Measurements from ENCODE around the gene ACADS.
"Not testable (repeated sequence)": the region's sequence is repeated elsewhere in the genome, so short reads cannot be mapped to it uniquely, and the experiment has no call there.

Gene ACADS

DNA sequence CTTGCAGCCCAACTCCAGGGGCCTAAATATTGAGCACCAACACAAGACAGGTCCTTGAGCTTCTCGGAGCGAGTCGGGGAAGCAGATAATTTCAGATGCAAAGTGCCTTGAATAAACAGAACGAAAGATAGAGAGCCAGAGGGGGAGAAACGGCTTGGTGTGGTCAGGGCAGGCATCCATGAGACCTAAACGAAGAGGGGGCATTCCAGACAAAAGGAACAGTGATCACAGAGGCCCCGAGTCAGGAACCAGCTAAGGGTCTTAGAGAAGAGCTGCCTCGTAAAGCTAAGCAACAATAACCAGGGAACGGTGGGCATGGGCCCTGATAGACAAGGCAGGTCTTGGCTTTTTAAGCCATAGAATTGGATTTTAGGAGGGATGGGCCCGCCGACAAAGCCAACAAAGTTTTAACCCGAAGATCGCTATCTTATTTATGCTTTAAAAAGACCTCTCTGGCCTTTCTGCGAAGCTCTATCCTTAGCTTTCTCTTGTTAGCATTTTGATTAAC lies 421 bp upstream of the ACADS start:
- DNase-seq (ENCODE audit: low spot score) = peak; percentile 38

GRCh38 chr12:120726510-120726793 lies 826 bp downstream of the ACADS start:
- no peak for DNase-seq (ENCODE audit: low spot score)

- DNase-seq (ENCODE audit: low spot score) = no peak
These were observed 1.3 kb downstream of the ACADS start for GRCh38 chr12:120726961-120727360.

- DNase-seq (ENCODE audit: low spot score) = not testable (repeated sequence)
These were observed 6.6 kb downstream of the ACADS start for GRCh38 chr12:120732198-120732597.

- DNase-seq (ENCODE audit: low spot score) = no peak
These were observed 7.9 kb downstream of the ACADS start for GRCh38 chr12:120733574-120733973.

DNA sequence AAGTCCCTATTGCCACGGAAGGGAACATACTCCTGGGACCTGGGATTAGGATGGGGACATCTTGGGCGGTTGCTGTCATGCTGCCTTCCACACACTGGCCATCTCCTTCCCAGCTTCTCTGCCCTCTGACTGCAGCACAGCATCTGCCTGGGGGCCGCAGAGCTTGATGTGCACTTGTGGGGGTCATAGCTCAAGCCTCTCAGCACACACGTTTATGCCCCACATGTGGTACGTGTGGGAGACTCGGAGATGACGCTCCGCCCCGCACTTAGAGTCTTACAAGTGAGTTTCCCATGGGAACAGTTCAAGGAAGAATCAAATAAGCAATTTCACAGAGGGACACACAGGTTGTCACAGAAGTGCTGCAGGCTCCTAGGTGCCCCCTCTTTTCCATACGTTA lies 8.6 kb downstream of the ACADS start:
- no peak for DNase-seq (ENCODE audit: low spot score)

GRCh38 chr12:120735181-120735580 lies 9.6 kb downstream of the ACADS start:
- no peak for DNase-seq (ENCODE audit: low spot score)

DNA sequence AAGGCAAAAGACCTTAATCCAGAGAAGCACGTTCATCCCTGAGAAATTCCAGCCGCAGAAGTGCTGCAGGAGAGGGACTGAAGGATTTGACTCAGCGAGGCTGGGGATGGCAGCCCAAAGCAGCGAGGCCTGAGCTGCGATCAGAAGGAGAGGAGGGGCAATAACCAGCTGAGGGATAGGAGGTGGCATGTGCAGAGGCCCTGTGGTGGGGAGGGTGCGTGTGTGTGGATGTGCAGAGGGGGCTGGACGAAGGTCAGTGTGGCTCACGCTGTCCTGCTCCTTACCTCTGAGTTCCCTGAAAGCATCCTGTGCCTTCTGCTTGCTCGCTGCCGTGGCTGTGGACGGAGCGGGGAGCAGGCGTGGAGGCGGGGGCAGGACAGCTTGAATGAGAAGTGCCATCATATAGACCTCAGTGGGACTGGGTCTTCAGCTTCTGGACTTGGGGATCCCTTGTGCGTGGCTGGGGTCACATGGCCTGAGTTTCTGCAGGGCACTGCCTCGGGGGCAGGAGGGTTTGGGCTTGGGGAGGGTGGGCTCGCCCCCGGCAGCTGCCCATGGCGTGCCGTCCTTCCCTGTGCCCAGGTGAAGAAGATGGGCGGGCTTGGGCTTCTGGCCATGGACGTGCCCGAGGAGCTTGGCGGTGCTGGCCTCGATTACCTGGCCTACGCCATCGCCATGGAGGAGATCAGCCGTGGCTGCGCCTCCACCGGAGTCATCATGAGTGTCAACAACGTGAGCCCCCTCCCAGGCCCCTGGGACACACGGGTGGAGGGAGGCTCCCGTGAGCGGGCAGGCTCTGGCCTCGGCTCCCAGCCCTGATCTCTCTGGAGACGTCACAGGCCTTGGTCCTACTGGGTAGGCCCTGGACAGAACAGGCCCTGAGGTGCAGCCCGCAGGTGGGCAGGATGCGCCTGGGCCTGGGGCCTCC lies 11.0 kb downstream of the ACADS start:
- no peak for DNase-seq (ENCODE audit: low spot score)

GRCh38 chr12:120737557-120738251 lies 12.1 kb downstream of the ACADS start:
- DNase-seq (ENCODE audit: low spot score) = no peak

GRCh38 chr12:120738252-120739030 lies 12.8 kb downstream of the ACADS start:
- no peak for DNase-seq (ENCODE audit: low spot score)

DNA sequence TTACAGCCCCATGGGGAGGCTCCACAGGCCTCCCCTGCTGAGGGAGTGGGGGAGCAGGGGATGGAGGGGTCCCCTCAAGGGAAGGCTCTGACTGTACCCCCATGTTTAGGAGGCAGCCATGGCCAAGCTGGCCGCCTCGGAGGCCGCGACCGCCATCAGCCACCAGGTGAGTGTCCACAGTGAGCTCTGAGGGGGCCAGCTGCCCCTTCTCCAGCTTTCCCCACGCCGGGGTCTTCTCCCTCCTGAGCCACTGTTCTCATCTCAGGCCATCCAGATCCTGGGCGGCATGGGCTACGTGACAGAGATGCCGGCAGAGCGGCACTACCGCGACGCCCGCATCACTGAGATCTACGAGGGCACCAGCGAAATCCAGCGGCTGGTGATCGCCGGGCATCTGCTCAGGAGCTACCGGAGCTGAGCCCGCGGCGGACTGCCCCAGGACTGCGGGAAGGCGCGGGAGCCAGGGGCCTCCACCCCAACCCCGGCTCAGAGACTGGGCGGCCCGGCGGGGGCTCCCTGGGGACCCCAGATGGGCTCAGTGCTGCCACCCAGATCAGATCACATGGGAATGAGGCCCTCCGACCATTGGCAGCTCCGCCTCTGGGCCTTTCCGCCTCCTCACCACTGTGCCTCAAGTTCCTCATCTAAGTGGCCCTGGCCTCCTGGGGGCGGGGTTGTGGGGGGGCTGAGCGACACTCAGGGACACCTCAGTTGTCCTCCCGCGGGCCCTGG lies 13.6 kb downstream of the ACADS start:
- no peak for DNase-seq (ENCODE audit: low spot score)

- no peak for DNase-seq (ENCODE audit: low spot score)
These were observed 14.4 kb downstream of the ACADS start for GRCh38 chr12:120739821-120740613.

DNA sequence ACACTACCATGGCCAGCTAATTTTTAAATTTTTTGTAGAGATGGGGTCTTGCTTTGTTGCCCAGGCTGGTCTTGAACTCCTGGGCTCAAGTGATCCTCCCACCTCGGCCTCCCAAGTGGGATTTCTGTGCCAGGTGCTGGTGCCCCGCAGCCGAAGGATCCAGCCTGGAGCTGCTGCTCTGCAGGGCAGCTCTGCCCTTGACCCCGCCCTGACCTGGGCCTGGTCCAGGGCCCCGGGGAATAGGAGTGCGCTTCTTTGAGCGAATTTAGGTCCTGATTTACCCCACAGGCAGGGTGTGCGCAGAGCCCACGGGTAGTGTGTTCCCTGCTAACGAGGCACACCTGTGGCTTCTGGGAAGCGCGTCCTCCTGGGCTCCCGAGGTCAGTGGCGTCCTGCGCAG lies 15.2 kb downstream of the ACADS start:
- DNase-seq (ENCODE audit: low spot score) = no peak

DNA sequence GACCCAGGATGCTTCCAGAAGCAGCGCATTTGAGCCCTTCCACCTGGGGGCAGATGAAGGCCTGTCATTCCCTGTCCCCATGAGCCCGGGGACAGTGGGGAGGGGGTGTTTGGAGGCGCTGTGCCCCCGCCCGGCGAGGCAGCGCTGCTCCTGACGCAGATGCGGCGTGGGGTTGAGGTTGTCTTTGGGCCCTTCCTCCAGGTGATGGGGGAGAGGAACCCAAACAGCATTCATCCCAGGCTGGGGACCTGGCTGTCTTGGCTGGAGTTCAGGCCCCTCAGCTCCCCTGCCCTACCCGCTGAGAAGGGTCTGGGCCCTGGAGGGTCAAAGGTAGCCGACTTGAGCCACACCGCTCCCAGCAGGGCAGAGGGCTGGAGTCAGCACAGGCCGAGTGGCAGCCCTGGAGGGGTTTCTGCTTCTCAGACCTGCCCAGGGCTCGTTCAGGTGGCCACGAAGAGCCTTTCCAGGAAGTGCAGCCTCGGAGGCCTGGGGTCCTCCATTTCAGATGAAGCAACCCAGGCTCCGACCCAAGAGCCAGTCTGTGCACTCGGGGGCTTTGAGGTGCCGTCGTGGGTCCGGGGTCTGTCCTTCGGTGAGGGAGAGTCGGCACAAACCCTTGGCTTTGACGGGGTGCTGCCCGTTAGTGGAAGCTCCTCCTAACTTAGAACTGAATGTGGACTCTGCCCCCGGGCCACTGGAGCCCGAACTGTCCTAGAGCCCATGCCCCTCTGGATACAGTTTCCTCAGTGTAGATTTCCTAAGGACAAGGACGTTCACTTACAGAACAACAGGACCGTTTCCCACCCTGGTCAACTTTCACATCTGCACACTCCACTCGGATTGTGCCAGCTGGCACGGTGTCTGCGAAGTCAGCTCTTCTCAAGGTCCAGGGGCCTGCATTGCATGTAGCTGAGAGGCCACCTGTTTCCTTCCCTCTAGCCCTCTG lies 16.1 kb downstream of the ACADS start:
- no peak for DNase-seq (ENCODE audit: low spot score)

DNA sequence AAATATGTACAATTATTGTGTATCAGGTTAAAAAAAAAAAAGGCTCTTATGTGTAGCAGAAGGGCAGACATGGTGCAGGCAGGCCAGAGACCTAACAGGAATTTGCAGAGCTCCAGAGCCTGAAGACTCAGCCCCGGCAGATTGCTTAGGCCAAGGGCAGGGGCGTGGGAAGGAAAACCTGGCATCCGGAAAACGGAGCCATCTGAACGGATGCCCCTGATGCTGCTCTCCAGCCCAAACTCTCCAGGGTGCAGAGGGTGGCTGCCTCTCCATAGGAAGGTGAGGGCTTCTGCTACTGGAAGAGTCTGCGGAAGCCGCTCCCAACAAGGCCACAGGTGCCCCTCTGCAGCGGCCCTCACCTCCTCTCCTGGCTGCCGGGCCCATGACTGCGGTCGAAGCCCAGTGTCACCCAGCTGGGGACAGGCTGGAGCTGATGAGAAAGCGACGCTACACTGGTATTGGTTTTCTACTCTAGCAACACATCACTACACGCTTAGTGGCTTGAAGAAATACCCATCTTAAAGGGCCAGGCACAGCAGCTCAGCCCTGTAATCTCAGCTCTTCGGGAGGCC lies 19.4 kb downstream of the ACADS start:
- DNase-seq (ENCODE audit: low spot score) = no peak

GRCh38 chr12:120748242-120748641 lies 22.6 kb downstream of the ACADS start:
- DNase-seq (ENCODE audit: low spot score) = no peak

DNA sequence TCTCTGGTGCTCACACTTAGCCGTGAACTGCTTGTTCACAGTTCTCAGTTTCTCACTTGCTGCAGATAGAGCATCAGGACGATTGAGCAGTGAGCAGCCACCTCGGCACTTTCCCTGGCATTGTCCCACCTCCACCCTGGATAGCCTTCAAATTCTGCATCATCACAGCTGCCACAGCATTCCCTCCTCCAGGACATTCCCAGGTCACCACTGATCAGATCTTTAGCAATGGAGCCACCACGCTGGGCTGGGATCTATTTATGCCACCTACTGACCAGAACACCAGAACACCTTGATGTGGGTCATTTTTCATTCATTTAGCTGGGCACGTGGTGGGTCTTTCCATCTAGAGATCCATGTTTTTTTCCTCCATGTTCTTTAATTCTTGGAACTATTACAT lies 23.6 kb downstream of the ACADS start:
- DNase-seq (ENCODE audit: low spot score) = no peak

DNA sequence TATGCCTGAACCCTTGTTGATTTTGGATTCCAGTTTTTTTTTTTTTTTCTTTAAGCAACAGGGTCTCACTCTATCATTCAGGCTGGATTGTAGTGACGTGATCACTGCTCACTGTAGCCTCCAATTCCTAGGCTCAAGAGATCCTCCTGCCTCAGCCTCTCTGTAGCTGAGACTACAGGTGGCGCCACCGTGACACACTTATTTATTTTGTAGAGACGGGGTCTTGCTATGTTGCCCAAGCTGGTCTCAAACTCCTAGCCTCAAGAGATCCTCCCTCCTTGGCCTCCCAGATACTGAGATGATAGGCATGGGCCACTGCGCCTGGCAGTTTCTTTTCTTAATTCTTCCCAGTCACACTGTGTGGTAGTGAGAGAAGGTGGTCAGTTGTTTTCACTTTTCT lies 25.2 kb downstream of the ACADS start:
- no peak for DNase-seq (ENCODE audit: low spot score)

DNA sequence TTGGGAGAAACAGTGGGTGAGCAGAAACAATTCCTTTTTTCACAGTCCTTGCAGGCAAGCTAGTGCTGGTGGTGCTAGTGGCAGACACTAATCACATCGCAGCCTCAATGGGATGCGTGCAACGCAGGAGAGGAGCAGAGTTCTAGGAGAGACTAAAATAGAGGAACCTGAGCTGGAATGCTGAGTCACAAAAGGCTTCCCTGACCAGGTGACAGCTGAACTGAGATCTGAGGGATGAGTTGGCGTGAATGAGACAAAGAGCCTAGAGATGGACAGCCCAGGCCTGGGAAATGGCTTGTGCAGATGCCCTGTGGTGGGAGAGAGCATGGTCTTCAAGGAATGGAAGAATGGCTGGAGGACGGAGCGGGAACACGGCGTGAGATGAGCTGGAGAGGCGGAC lies 25.8 kb downstream of the ACADS start:
- DNase-seq (ENCODE audit: low spot score) = no peak

Data from SK-N-DZ (cell line).